Measurements from ENCODE around the gene TBC1D7. TPM values are rescaled to one million over a fixed set of nuclear protein-coding genes. Genes with fewer than 3 reads are reported as not detected.

Gene TBC1D7
- total and polyA plus RNA-seq, 10 of the 15 experiments (the other 5 are each of a cell fraction or from before 2014, with no cell fraction given), result 20.1 to 65.9 (median 31.3) TPM

- ChIA-PET CTCF (interaction anchor here (1.2 to 5.3 kb wide), 3 partner anchors 11 to 225 kb away, joined by 3 to 22 read pairs (median 5); partner anchors contain the start of gene SIRT5), SMC1A (ENCODE audit: uncharacterized antibody, unreplicated experiment) (no interaction called here), RAD21 (ENCODE audit: unreplicated experiment) (interaction anchor here (1.0 kb wide), 1 partner anchor 25 kb away, joined by 3 read pairs; no protein-coding TSS in a partner anchor), POLR2A (interaction anchor here (0.7 kb wide), 1 partner anchor 94 kb away, joined by 3 read pairs; no protein-coding TSS in a partner anchor)
- DNase-seq (ENCODE audit: low read depth, low spot score) (no peak), FAIRE-seq (no peak), ATAC-seq (no peak)
- intact Hi-C loops (cut with micrococcal nuclease; ENCODE audit: unreplicated experiment), result no loop called here
- H4K20me1 ChIP-seq (ENCODE audit: control insufficient read depth, insufficient read depth), result no peaks in the 10 kb centered on the region
- no peak overlapping the region for H3K4me3 ChIP-seq
- no peaks in the 10 kb centered on the region for H3K9me3 ChIP-seq (replicated peaks; ENCODE audit: control insufficient read depth, insufficient read depth, low read length)
- in situ Hi-C loops (cut with MboI), result no loop called here
- H3K9ac ChIP-seq (ENCODE audit: control insufficient read depth, insufficient read depth, low read length), result no peak overlapping the region
- no peaks in the 10 kb centered on the region for H3K79me2 ChIP-seq (ENCODE audit: control insufficient read depth, insufficient read depth, low read length)
- no peaks in the 10 kb centered on the region for H3K36me3 ChIP-seq (ENCODE audit: control insufficient read depth in 2 of 2, insufficient read depth in 2 of 2, low read length in 1 of 2)
- no peak overlapping the region for H3K27ac ChIP-seq (ENCODE audit: control insufficient read depth, insufficient read depth)
- H3K4me2 ChIP-seq (ENCODE audit: control insufficient read depth, insufficient read depth), result no peak overlapping the region
- peaks cover 9% of the 10 kb centered on the region for H3K4me1 ChIP-seq (ENCODE audit: control insufficient read depth, insufficient read depth, low read length)
- H3K27me3 ChIP-seq (replicated peaks in 1 of 2; ENCODE audit: control insufficient read depth in 2 of 2, insufficient read depth in 2 of 2, low read length in 1 of 2), result no peaks in the 10 kb centered on the region
- no TSS peak for BruUV-seq (replicated peaks)
- no peak overlapping the region for H2AFZ ChIP-seq (ENCODE audit: control insufficient read depth, low read depth, low read length)
- TF ChIP-seq SKIL (IDR thresholded peaks at IDR 0.05; ENCODE audit: low read depth, poor library complexity, severe bottlenecking) (no peak), CBX3 (IDR thresholded peaks at IDR 0.05; ENCODE audit: borderline replicate concordance, low read depth) (no peak), NFXL1 (IDR thresholded peaks at IDR 0.05; ENCODE audit: borderline replicate concordance) (no peak), POLR2AphosphoS5 (IDR thresholded peaks at IDR 0.05; ENCODE audit: low read length) (no peak), SP1 (IDR thresholded peaks at IDR 0.05; ENCODE audit: low read depth, low read length) (no peak), RAD51 (IDR thresholded peaks at IDR 0.05) (no peak), KAT2A (conservative IDR thresholded peaks at IDR 0.05; ENCODE audit: control insufficient read depth, low read depth, low read length) (no peak), CREM (IDR thresholded peaks at IDR 0.05; ENCODE audit: low read depth) (no peak), RUNX3 (IDR thresholded peaks at IDR 0.05; ENCODE audit: low read length) (no peak), POU2F2 (IDR thresholded peaks at IDR 0.05; ENCODE audit: borderline replicate concordance, low read depth, low read length) (no peak)
- WGBS (ENCODE audit: insufficient coverage, insufficient replicate concordance, low lambda C conversion rate, missing lambda C conversion rate), result 98% methylated on average over 8 of the region's 8 CpGs
Measured at GRCh38 chr6:13349811-13350506, 21.6 kb upstream of the TBC1D7 start.

Data from GM12878 (cell line).